Spleen (tissue), 11 donors: ENCODE measurements around the gene ERMP1. TPM values are rescaled to one million over a fixed set of nuclear protein-coding genes. Genes with fewer than 3 reads are reported as not detected.

ENCODE experiments used
- DNase-seq: peaks from one replicate; pipeline ENCODE4 v3.0.0-alpha.2; 2020
- H3K27ac ChIP-seq, 8 donors: fragments of 200-600 bp; sonication (generic) in 7 of 8; 1 replicate in 4 of 8; 2 replicates in 4 of 8; pipeline versions ENCODE4 v1.5.0 to v1.8.0; 2016 to 2021; ENCODE audit warnings: inconsistent platforms in 4 of 8, mild to moderate bottlenecking in 4 of 8, moderate library complexity in 1 of 8
- H3K27me3 ChIP-seq, 7 donors: fragments of 200-600 bp; sonication (generic) in 6 of 7; replicated peaks in 1 of 7; 1 replicate in 4 of 7; 2 replicates in 3 of 7; pipeline versions ENCODE4 v1.5.0 to v1.8.0; 2016 to 2021; ENCODE audit warnings: inconsistent platforms in 3 of 7, mild to moderate bottlenecking in 1 of 7
- H3K36me3 ChIP-seq, 6 donors: fragments of 200-600 bp; sonication (generic) in 5 of 6; 1 replicate in 4 of 6; 2 replicates in 2 of 6; pipeline versions ENCODE4 v1.5.0 to v1.8.0; 2016 to 2021; ENCODE audit warnings: inconsistent platforms in 2 of 6
- H3K4me1 ChIP-seq, 6 donors: fragments of 200-600 bp; sonication (generic) in 5 of 6; 1 replicate in 3 of 6; 2 replicates in 3 of 6; pipeline versions ENCODE4 v1.5.0 to v1.8.0; 2016 to 2021; ENCODE audit warnings: inconsistent platforms in 3 of 6
- H3K4me3 ChIP-seq, 8 donors: fragments of 200-600 bp; sonication (generic) in 7 of 8; 1 replicate in 4 of 8; 2 replicates in 4 of 8; pipeline versions ENCODE4 v1.5.0 to v1.8.0; 2016 to 2021; ENCODE audit warnings: inconsistent platforms in 4 of 8, mild to moderate bottlenecking in 4 of 8, moderate library complexity in 2 of 8
- H3K9me3 ChIP-seq, 8 donors: fragments of 200-600 bp; sonication (generic) in 7 of 8; 1 replicate in 4 of 8; 2 replicates in 4 of 8; pipeline versions ENCODE4 v1.5.0 to v1.8.0; 2016 to 2021; ENCODE audit warnings: inconsistent platforms in 4 of 8
- POLR2A ChIP-seq, 3 donors: fragments of 450-650 bp; IDR thresholded peaks; one replicate each; pipeline ENCODE4 v1.5.1; 2017; ENCODE audit warnings: antibody characterized with exemption in 3 of 3, mild to moderate bottlenecking in 1 of 3
- POLR2AphosphoS5 ChIP-seq, 3 donors: sonication (generic); formaldehyde crosslinking; IDR thresholded peaks; one replicate each; pipeline ENCODE4 v1.5.1; 2017; ENCODE audit warnings: antibody characterized with exemption in 3 of 3
- WGBS, 5 donors: extraction: QIAGEN DNeasy Blood & Tissue Kit in 3 of 5; methylation state at CpG; one replicate each; pipeline versions ENCODE4 v1.1.5 to v1.1.7; 2013 to 2018; 5-methylcytosine and 5-hydroxymethylcytosine counted together
- intact Hi-C: fragments of 100-400 bp; cut with DNase I; formaldehyde crosslinking; loops from one replicate; pipeline ENCODE4 v1.15.0; 2023; ENCODE audit warnings: low total_unique reads
- polyA plus RNA-seq, 3 donors: library from polyadenylated mRNA; stranded (reverse); fragments of 200-250 nt; gene quantifications; one replicate each; pipeline ENCODE4 v1.2.1, GENCODE V29; 2013
- total RNA-seq, 7 donors: library from RNA; depleted of rRNA in 3 of 7; stranded (reverse); fragments of >200 nt in 3 of 7; fragmentation: NEBNext Ultra II Directional in 4 of 7; extraction: Animal tissue kit (Norgen Biotek cat#: 25700) in 4 of 7; gene quantifications; one replicate each; pipeline versions ENCODE4 v1.1.0 to v1.2.1, GENCODE V29; 2016 to 2021
- TF ChIP-seq, protein P1 (sequence below), 11 experiments: fragments of 200-600 bp in 7 of 11; fragments of 450-650 bp in 4 of 11; sonication (generic) in 4 of 11; IDR thresholded peaks in 8 of 11; conservative IDR thresholded peaks in 3 of 11; 1 replicate in 7 of 11; 2 replicates in 4 of 11; pipeline versions ENCODE4 v1.4.0 to v1.8.0; 2016 to 2021; ENCODE audit warnings: antibody characterized with exemption in 11 of 11, inconsistent platforms in 4 of 11, mild to moderate bottlenecking in 1 of 11
- donor health status: healthy with polysubstance abuse.
- donor health status: DM: no; HTN: no; CAD: no; lungs with moderate emphysema.
- donor health status: DM: no; HTN: no; CAD: no.
- donor health status: Bipolar disorder and iron deficiency.
- donor health status: healthy.
- donor health status: DM: no; HTN: no; CAD: no.
- donor health status: DM: yes; HTN: yes; CAD: no.

The ERMP1 gene
- total and polyA plus RNA-seq, 10 donors = 1.9 to 15.5 (median 12.8) TPM

DNA sequence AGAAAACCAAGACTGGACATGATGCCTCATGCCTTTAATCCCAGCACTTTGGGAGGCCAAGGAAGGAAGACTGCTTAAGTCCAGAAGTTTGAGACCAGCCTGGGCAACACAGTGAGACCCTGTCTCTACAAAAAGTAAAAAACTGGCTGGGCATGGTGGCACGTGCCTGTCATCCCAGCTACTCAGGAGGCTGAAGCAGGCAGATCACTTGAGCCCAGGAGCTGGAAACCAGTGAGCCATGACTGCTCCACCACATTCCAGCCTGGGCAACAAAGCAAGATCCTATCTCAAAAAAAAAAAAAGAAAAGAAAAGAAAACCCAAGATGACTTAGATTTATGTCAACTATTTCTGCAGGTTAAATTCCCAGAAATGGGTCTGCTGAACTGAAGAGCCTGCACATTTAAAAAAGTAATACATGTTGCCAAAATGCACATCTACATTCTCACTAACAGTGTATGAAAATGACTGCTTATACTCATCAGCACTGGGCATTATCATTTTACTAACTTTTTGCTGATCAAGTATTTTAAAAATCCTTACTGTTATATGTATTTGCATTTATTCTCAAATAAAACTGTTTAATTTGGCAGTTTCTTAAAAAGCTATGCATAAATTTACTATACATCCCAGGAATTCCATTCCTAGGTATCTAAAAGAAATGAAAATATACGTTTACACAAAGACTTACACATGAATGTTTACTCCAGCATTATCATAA lies 14.3 kb downstream of the ERMP1 start:
- H3K4me3 ChIP-seq = no peak overlapping the region
- H3K27ac ChIP-seq = no peak overlapping the region
- DNase-seq = no peak

DNA sequence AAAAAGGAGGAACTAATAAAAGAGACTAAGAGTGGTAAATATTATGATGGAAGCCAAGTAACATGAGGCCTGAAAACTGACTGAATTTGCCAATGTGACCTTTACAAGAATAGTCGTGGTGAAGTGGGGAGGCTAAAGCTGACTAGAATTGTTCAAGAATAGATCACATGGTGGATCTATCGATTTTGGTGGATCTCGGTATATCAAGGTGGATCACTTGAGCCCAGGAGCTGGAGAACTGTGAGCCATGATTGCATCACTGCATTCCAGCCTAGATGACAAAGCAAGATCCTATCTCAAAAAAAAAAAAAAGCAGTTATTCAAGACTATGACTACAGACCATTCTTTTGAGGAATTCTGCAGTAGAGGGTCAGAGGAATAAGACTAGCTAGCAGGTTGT lies 15.1 kb downstream of the ERMP1 start:
- TF ChIP-seq POLR2A (IDR thresholded peaks at IDR 0.05) = no peak
- TF ChIP-seq, protein P1, sequence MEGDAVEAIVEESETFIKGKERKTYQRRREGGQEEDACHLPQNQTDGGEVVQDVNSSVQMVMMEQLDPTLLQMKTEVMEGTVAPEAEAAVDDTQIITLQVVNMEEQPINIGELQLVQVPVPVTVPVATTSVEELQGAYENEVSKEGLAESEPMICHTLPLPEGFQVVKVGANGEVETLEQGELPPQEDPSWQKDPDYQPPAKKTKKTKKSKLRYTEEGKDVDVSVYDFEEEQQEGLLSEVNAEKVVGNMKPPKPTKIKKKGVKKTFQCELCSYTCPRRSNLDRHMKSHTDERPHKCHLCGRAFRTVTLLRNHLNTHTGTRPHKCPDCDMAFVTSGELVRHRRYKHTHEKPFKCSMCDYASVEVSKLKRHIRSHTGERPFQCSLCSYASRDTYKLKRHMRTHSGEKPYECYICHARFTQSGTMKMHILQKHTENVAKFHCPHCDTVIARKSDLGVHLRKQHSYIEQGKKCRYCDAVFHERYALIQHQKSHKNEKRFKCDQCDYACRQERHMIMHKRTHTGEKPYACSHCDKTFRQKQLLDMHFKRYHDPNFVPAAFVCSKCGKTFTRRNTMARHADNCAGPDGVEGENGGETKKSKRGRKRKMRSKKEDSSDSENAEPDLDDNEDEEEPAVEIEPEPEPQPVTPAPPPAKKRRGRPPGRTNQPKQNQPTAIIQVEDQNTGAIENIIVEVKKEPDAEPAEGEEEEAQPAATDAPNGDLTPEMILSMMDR (IDR thresholded peaks at IDR 0.05 in 8 of 11, conservative IDR thresholded peaks at IDR 0.05 in 3 of 11) = no peak
- intact Hi-C loops = no loop called here
- no peak overlapping the region for H3K4me3 ChIP-seq
- WGBS, 5 donors = 83 to 91% (median 86%) methylated on average over 3 of the region's 3 CpGs
- no peak for DNase-seq
- no peaks in the 10 kb centered on the region for H3K27me3 ChIP-seq
- no peak overlapping the region for H3K27ac ChIP-seq
- H3K4me1 ChIP-seq = no peaks in the 10 kb centered on the region
- peaks cover 0 to 73% (median 20%) of the 10 kb centered on the region in 6 donors for H3K36me3 ChIP-seq
- no peaks in the 10 kb centered on the region for H3K9me3 ChIP-seq

More for the DNA sequence above, 14.3 kb downstream of the ERMP1 start:
- TF ChIP-seq POLR2AphosphoS5 (IDR thresholded peaks at IDR 0.05) (no peak), POLR2A (IDR thresholded peaks at IDR 0.05) (no peak)
- TF ChIP-seq, protein P1 (IDR thresholded peaks at IDR 0.05 in 8 of 11, conservative IDR thresholded peaks at IDR 0.05 in 3 of 11) = no peak
- no peaks in the 10 kb centered on the region for H3K4me1 ChIP-seq
- intact Hi-C loops = no loop called here
- WGBS, 5 donors = 91 to 98% (median 94%) methylated on average over 2 of the region's 2 CpGs
- no peaks in the 10 kb centered on the region for H3K9me3 ChIP-seq
- no peaks in the 10 kb centered on the region for H3K27me3 ChIP-seq
- peaks cover 0 to 73% (median 23%) of the 10 kb centered on the region in 6 donors for H3K36me3 ChIP-seq

DNA sequence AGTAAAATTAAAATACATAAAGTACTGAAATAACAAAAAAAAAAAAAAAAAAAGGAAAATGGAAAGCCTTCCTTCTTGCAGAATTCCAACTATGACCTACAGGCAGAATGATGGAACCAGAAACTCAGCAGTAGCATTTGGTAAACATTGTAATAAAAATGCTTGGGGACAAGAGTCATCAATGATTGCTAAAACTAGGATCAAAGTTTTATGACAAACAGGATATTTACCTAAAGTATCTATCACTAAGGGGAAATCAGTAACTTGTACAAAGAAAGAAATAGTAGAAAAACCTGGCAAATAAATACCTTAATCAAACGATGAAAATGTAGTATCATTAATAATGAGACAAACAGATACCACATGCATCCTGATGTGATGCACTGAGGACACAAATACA lies 17.5 kb downstream of the ERMP1 start:
- TF ChIP-seq, protein P1 (IDR thresholded peaks at IDR 0.05 in 8 of 11, conservative IDR thresholded peaks at IDR 0.05 in 3 of 11) = no peak
- TF ChIP-seq POLR2A (IDR thresholded peaks at IDR 0.05) (no peak), POLR2AphosphoS5 (IDR thresholded peaks at IDR 0.05) (no peak)
- peaks cover 0 to 75% (median 18%) of the 10 kb centered on the region in 6 donors for H3K36me3 ChIP-seq
- H3K4me3 ChIP-seq = no peak overlapping the region
- H3K9me3 ChIP-seq = no peaks in the 10 kb centered on the region
- no peaks in the 10 kb centered on the region for H3K27me3 ChIP-seq
- 85 to 96% (median 93%) methylated on average over 1 of the region's 1 CpG for WGBS, 5 donors
- intact Hi-C loops = no loop called here
- no peak overlapping the region for H3K27ac ChIP-seq
- no peaks in the 10 kb centered on the region for H3K4me1 ChIP-seq
- no peak for DNase-seq

DNA sequence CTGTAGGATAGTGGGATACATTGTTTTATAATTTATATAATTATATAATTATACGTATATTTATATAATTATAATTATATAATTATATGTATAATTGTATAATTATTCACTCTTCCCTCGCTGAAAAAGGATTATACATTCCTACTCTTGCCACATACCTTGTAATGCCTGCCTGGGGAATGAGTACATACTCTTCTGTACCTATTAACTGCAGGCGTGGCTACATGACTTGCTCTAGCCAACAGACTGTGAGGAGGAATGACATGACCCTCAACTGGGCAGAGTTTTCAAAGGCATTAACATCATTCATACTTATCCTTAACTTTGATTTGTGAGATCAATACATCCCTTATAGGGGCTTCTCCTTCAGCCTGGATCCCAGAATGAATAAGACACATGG lies 19.1 kb downstream of the ERMP1 start:
- 95 to 97% (median 97%) methylated on average over 3 of the region's 3 CpGs for WGBS, 5 donors
- no peaks in the 10 kb centered on the region for H3K4me1 ChIP-seq
- H3K4me3 ChIP-seq = no peak overlapping the region
- no peaks in the 10 kb centered on the region for H3K27me3 ChIP-seq
- H3K36me3 ChIP-seq = peaks cover 0 to 76% (median 26%) of the 10 kb centered on the region in 6 donors
- intact Hi-C loops = no loop called here
- DNase-seq = no peak
- H3K9me3 ChIP-seq = no peaks in the 10 kb centered on the region
- no peak overlapping the region for H3K27ac ChIP-seq
- TF ChIP-seq, protein P1 (IDR thresholded peaks at IDR 0.05 in 8 of 11, conservative IDR thresholded peaks at IDR 0.05 in 3 of 11) = no peak
- no peak for TF ChIP-seq POLR2A (IDR thresholded peaks at IDR 0.05)
- no peak for TF ChIP-seq POLR2AphosphoS5 (IDR thresholded peaks at IDR 0.05)
